IMR-90 (cell line): ENCODE results near the gene EXOSC1. TPM values are rescaled to one million over a fixed set of nuclear protein-coding genes. Genes with fewer than 3 reads are reported as not detected.
A peak's percentile ranks its signal among the peaks of the same experiment; 100 is the strongest.

ENCODE experiments used
- ATAC-seq: fragments of 200-7000 bp; cut with Tn5 transposase; 2 replicates; pipeline ENCODE4 v1.9.1; 2020; ENCODE audit warnings: low read depth, mild to moderate bottlenecking, moderate library complexity
- BruUV-seq: library from RNA; stranded (reverse); fragments of 400-500 nt; replicated peaks from 2 replicates; lab custom pipeline; 2021; lab: Mats Ljungman, UMichigan
- CTCF ChIA-PET: fragments of 300-600 bp; formaldehyde crosslinking; extraction: SDS; loops from one replicate; lab custom pipeline; 2021; ENCODE audit warnings: antibody characterized with exemption; lab: Yijun Ruan, JAX
- POLR2A ChIA-PET: fragments of 300-600 bp; sonication (Branson Sonifier 250); formaldehyde crosslinking; loops from one replicate; lab custom pipeline; 2022; ENCODE audit warnings: antibody characterized with exemption; ENCODE audit not compliant: unreplicated experiment; lab: Charles Lee
- DNase-seq: peaks from one replicate; pipeline ENCODE4 v3.0.0; 2013
- H2AFZ ChIP-seq: replicated peaks from 2 replicates; pipeline ENCODE3; 2013; ENCODE audit warnings: low read length, mild to moderate bottlenecking; ENCODE audit not compliant: poor library complexity
- H2AK5ac ChIP-seq: 2 replicates; pipeline ENCODE4 v1.6.1; 2013; ENCODE audit warnings: low read depth, low read length, inconsistent platforms
- H2AK9ac ChIP-seq: replicated peaks from 2 replicates; pipeline ENCODE3; 2013; ENCODE audit warnings: mild to moderate bottlenecking, low read depth, low read length, moderate library complexity; ENCODE audit not compliant: poor library complexity
- H2BK120ac ChIP-seq: 2 replicates; pipeline ENCODE4 v1.6.1; 2013; ENCODE audit warnings: low read depth, low read length, inconsistent platforms
- H2BK15ac ChIP-seq: 3 replicates; pipeline ENCODE4 v1.6.1; 2013; ENCODE audit warnings: low read depth, low read length, inconsistent platforms
- H2BK20ac ChIP-seq: 2 replicates; pipeline ENCODE4 v1.6.1; 2013; ENCODE audit warnings: low read depth, mild to moderate bottlenecking, inconsistent platforms, low read length, moderate library complexity
- H2BK5ac ChIP-seq: 2 replicates; pipeline ENCODE4 v1.6.1; 2013; ENCODE audit warnings: mild to moderate bottlenecking, low read depth, low read length, inconsistent platforms; ENCODE audit not compliant: poor library complexity, severe bottlenecking
- H3K14ac ChIP-seq: replicated peaks from 2 replicates; pipeline ENCODE4 v1.6.1; 2013; ENCODE audit warnings: low read depth, low read length, inconsistent platforms
- H3K18ac ChIP-seq: 2 replicates; pipeline ENCODE4 v1.6.1; 2013; ENCODE audit warnings: low read depth, low read length, control low read depth
- H3K23ac ChIP-seq: 2 replicates; pipeline ENCODE4 v1.6.1; 2013; ENCODE audit warnings: low read depth, low read length, inconsistent platforms
- H3K27ac ChIP-seq: 2 replicates; pipeline ENCODE4 v1.5.1; 2013; ENCODE audit warnings: mild to moderate bottlenecking, control low read depth, low read length; ENCODE audit not compliant: insufficient read depth
- H3K27me3 ChIP-seq: 2 replicates; pipeline ENCODE4 v1.6.1; 2013; ENCODE audit warnings: low read length; ENCODE audit not compliant: control insufficient read depth, insufficient read depth
- H3K36me3 ChIP-seq: 2 replicates; pipeline ENCODE4 v1.6.1; 2013; ENCODE audit warnings: low read length, mixed read lengths; ENCODE audit not compliant: control insufficient read depth, insufficient read depth
- H3K4ac ChIP-seq: 2 replicates; pipeline ENCODE4 v1.6.1; 2013; ENCODE audit warnings: low read depth, low read length, inconsistent platforms
- H3K4me1 ChIP-seq: 2 replicates; pipeline ENCODE4 v1.6.1; 2013; ENCODE audit warnings: low read length, mixed read lengths; ENCODE audit not compliant: control insufficient read depth, insufficient read depth
- H3K4me2 ChIP-seq: 2 replicates; pipeline ENCODE4 v1.6.1; 2013; ENCODE audit warnings: low read depth, mild to moderate bottlenecking, control low read depth, low read length, moderate library complexity
- H3K4me3 ChIP-seq: 2 replicates; pipeline ENCODE4 v1.5.1; 2013; ENCODE audit warnings: low read depth, mild to moderate bottlenecking, control low read depth, low read length, moderate library complexity; ENCODE audit not compliant: insufficient read depth
- H3K56ac ChIP-seq: 2 replicates; pipeline ENCODE4 v1.6.1; 2013; ENCODE audit warnings: low read length, inconsistent platforms; ENCODE audit not compliant: insufficient read depth; ENCODE audit errors: extremely low read depth
- H3K79me1 ChIP-seq, 2 experiments: 2 replicates each; pipeline ENCODE4 v1.6.1; 2013; ENCODE audit warnings: low read length in 2 of 2, inconsistent platforms in 1 of 2, low read depth in 1 of 2
- H3K9ac ChIP-seq: 2 replicates; pipeline ENCODE4 v1.6.1; 2013; ENCODE audit warnings: low read depth, low read length, control low read depth
- H3K9me1 ChIP-seq: 2 replicates; pipeline ENCODE4 v1.6.1; 2013; ENCODE audit warnings: low read length, inconsistent platforms; ENCODE audit not compliant: insufficient read depth
- H3K9me3 ChIP-seq: 2 replicates; pipeline ENCODE4 v1.6.1; 2013; ENCODE audit warnings: low read length; ENCODE audit not compliant: control insufficient read depth, insufficient read depth
- H4K20me1 ChIP-seq: 2 replicates; pipeline ENCODE4 v1.6.1; 2013; ENCODE audit warnings: low read length, inconsistent platforms; ENCODE audit not compliant: insufficient read depth
- H4K5ac ChIP-seq: 2 replicates; pipeline ENCODE4 v1.6.1; 2013; ENCODE audit warnings: mild to moderate bottlenecking, low read depth, low read length, control low read depth
- H4K8ac ChIP-seq, 2 experiments: 2 replicates each; pipeline ENCODE4 v1.6.1; 2013; ENCODE audit warnings: low read depth in 2 of 2, low read length in 2 of 2, control low read depth in 1 of 2, inconsistent platforms in 1 of 2
- H4K91ac ChIP-seq: 2 replicates; pipeline ENCODE4 v1.6.1; 2013; ENCODE audit warnings: low read depth, low read length, inconsistent platforms; ENCODE audit not compliant: insufficient read depth
- BHLHE40 ChIP-seq: fragments of 150-350 bp; IDR thresholded peaks from 2 replicates; pipeline ENCODE4 v1.6.1; 2016; ENCODE audit warnings: mild to moderate bottlenecking, low read depth, low read length
- CEBPB ChIP-seq: IDR thresholded peaks from 2 replicates; pipeline ENCODE4 v1.6.1; 2012; ENCODE audit warnings: low read depth, low read length, improper control_type of control experiment
- CHD1 ChIP-seq: IDR thresholded peaks from 2 replicates; pipeline ENCODE4 v1.6.1; 2012; ENCODE audit warnings: low read depth, low read length, improper control_type of control experiment
- CTCF ChIP-seq: conservative IDR thresholded peaks from 2 replicates; pipeline ENCODE4 v1.5.1; 2012; ENCODE audit warnings: mild to moderate bottlenecking, low read depth, low read length, improper control_type of control experiment
- ELK1 ChIP-seq: fragments of 150-350 bp; IDR thresholded peaks from 2 replicates; pipeline ENCODE4 v1.6.1; 2016; ENCODE audit warnings: low read depth, mild to moderate bottlenecking, low read length, moderate library complexity, borderline replicate concordance
- MAFK ChIP-seq: IDR thresholded peaks from 2 replicates; pipeline ENCODE4 v1.6.1; 2012; ENCODE audit warnings: low read depth, low read length, improper control_type of control experiment
- MAZ ChIP-seq: IDR thresholded peaks from 2 replicates; pipeline ENCODE4 v1.6.1; 2012; ENCODE audit warnings: low read depth, mild to moderate bottlenecking, low read length, improper control_type of control experiment, moderate library complexity, borderline replicate concordance
- POLR2A ChIP-seq: IDR thresholded peaks from 2 replicates; pipeline ENCODE4 v1.6.1; 2012; ENCODE audit warnings: mild to moderate bottlenecking, low read depth, low read length
- RCOR1 ChIP-seq: IDR thresholded peaks from 2 replicates; pipeline ENCODE4 v1.6.1; 2012; ENCODE audit warnings: mild to moderate bottlenecking, low read length, improper control_type of control experiment; ENCODE audit not compliant: insufficient replicate concordance
- RFX5 ChIP-seq: IDR thresholded peaks from 2 replicates; pipeline ENCODE4 v1.8.0; 2012; ENCODE audit warnings: low read depth, mild to moderate bottlenecking, low read length, moderate library complexity
- SMC3 ChIP-seq: fragments of 150-350 bp; IDR thresholded peaks from 2 replicates; pipeline ENCODE4 v1.6.1; 2016; ENCODE audit warnings: low read depth, mild to moderate bottlenecking, antibody characterized with exemption, low read length, moderate library complexity
- USF2 ChIP-seq: fragments of 150-350 bp; IDR thresholded peaks from 2 replicates; pipeline ENCODE4 v1.6.1; 2017; ENCODE audit warnings: mild to moderate bottlenecking, antibody characterized with exemption, low read length, low read depth
- WGBS, 2 experiments: methylation state at CpG; one replicate each; pipeline versions ENCODE4 v1.1.5 to v1.1.7; 2013; ENCODE audit warnings: missing lambda C conversion rate in 2 of 2; ENCODE audit not compliant: insufficient read length in 1 of 2; ENCODE audit errors: extremely low coverage in 2 of 2; 5-methylcytosine and 5-hydroxymethylcytosine counted together
- dilution Hi-C: fragments of 300-500 bp; cut with HindIII; formaldehyde crosslinking; loops from one replicate; pipeline ENCODE4 v1.14.3; 2018; ENCODE audit warnings: low sequenced_read_pairs; ENCODE audit not compliant: unreplicated experiment
- in situ Hi-C: fragments of 300-500 bp; cut with MboI; formaldehyde crosslinking; loops from 3 replicates; pipeline ENCODE4 v1.14.3; 2019; ENCODE audit warnings: low sequenced_read_pairs, inconsistent platforms, mixed read lengths
- intact Hi-C: fragments of 100-400 bp; cut with micrococcal nuclease; formaldehyde crosslinking; loops from 2 replicates; pipeline ENCODE4 v1.10.0; 2022
- polyA plus RNA-seq, 3 experiments: library from polyadenylated mRNA; depleted of rRNA; stranded (reverse); fragments of >200 nt; gene quantifications; 2 replicates each; pipeline ENCODE4 v1.2.3, GENCODE V29; 2012; ENCODE audit warnings: low replicate concordance in 1 of 3
- total RNA-seq: library from RNA; depleted of rRNA; stranded (reverse); fragments of >200 nt; gene quantifications from 2 replicates; pipeline ENCODE4 v1.2.3, GENCODE V29; 2012

The EXOSC1 gene
- total and polyA plus RNA-seq, 2 of the 4 experiments (the other 2 are of a cell fraction), result 49.7 to 51.6 TPM

DNA sequence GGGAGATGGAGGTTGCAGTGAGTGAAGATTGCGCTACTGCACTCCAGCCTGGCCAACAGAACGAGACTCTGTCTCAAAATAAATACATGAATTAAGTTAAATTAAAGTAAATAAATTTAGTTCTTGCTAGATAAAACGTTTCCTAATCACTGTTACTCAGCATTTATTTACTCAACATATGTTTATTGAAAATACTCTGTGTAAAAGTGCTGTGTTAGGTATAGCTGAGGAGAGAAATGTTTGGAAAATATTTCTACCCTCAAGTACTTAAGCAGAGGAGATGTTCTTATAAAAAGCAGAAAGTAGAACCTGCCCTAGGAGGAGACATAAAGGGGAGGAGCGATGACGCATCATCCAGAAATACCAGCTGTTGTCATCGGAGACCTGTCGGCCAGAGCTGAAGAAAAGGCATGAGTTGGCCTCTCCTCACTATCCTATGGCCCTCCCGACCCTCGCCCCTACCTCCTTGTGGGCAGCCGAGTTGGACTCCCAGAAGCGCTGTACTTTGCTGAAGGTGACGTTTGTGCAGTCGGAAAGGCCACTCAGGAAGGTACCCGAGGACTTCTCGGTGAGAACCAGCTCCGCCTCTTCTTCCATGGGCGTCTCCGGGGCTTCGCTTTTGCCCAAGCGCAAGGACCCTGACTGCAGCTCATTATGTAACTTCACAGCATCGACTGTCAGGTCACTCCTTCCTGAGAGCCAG lies 45.8 kb downstream of the EXOSC1 start (continued):
- TF ChIP-seq RCOR1, result no peak
- TF ChIP-seq RFX5, result no peak
- peak; percentile 70 for TF ChIP-seq POLR2A
- TF ChIP-seq BHLHE40, result no peak
- no peak for TF ChIP-seq ELK1

- H2AK9ac ChIP-seq, result no peak overlapping the region
- no peaks in the 10 kb centered on the region for H3K9me3 ChIP-seq
- POLR2A ChIA-PET, result no interaction called here
- H2BK15ac ChIP-seq, result no peak overlapping the region
- no peak overlapping the region for H4K91ac ChIP-seq
- intact Hi-C loops, result no loop called here
- CTCF ChIA-PET, result no interaction called here
- no peak overlapping the region for H3K4me2 ChIP-seq
- no TSS peak for BruUV-seq
- no peaks in the 10 kb centered on the region for H3K27me3 ChIP-seq
- no peaks in the 10 kb centered on the region for H4K20me1 ChIP-seq
- H3K9me1 ChIP-seq, result no peaks in the 10 kb centered on the region
- dilution Hi-C loops, result no loop called here
- H2BK20ac ChIP-seq, result no peak overlapping the region
- H3K36me3 ChIP-seq, result peaks cover 21% of the 10 kb centered on the region
- no peak overlapping the region for H4K5ac ChIP-seq
- no peak for DNase-seq
- H3K79me1 ChIP-seq, result peaks cover 6 to 15% of the 10 kb centered on the region in 2 experiments; a peak in 3 of 4 replicates
- no peak overlapping the region for H3K4ac ChIP-seq
- no peak overlapping the region for H3K9ac ChIP-seq
- in situ Hi-C loops, result no loop called here
- H2AK5ac ChIP-seq, result no peak overlapping the region
- no peak overlapping the region for H2AFZ ChIP-seq
- H2BK5ac ChIP-seq, result no peak overlapping the region
- H4K8ac ChIP-seq, result no peak overlapping the region
- no peak overlapping the region for H3K14ac ChIP-seq
- 67% methylated on average over 3 of the region's 4 CpGs; no CpG with 5 or more reads in 1 of the 2 experiments for WGBS, 2 experiments
- no peak overlapping the region for H3K4me3 ChIP-seq
- H2BK120ac ChIP-seq, result no peak overlapping the region
- ATAC-seq, result no peak
- no peak overlapping the region for H3K18ac ChIP-seq
- H3K23ac ChIP-seq, result no peak overlapping the region
- H3K56ac ChIP-seq, result no peak overlapping the region
- H3K27ac ChIP-seq, result no peak overlapping the region
- H3K4me1 ChIP-seq, result peaks cover 3% of the 10 kb centered on the region; the same call in 1 of the 2 replicates
- TF ChIP-seq USF2 (no peak), SMC3 (no peak), CTCF (no peak), BHLHE40 (no peak), MAZ (no peak), CHD1 (no peak), RCOR1 (no peak), MAFK (no peak), CEBPB (no peak)
These were observed 49.8 kb downstream of the EXOSC1 start for GRCh38 chr10:97396056-97396455.
